A375 (cell line): ENCODE data around the gene ANKRD18A. TPM values are rescaled to one million over a fixed set of nuclear protein-coding genes. Genes with fewer than 3 reads are reported as not detected.

Experiments used
- small RNA-seq: library from RNA; depleted of rRNA; stranded (forward); fragments of <200 nt; gene quantifications from one replicate; pipeline ENCODE3, GENCODE V24; 2014
- total RNA-seq: library from RNA; depleted of rRNA; stranded (reverse); fragments of >200 nt; shearing (Covaris generic); gene quantifications from 2 replicates; pipeline ENCODE4 v1.2.3, GENCODE V29; 2014; rRNA removed

The ANKRD18A gene
- total RNA-seq, result 4.8 and 5.2 TPM in 2 replicates

GRCh38 chr9:38620483-38621433, at the start of gene ANKRD18A:
ANKRD18A (minus strand) TSS chr9:38620596; CDS start chr9:38620285, 311 bp downstream.

Small RNAs within 50 kb of the gene (small RNA-seq; reads per million reads assigned to genes)
- not detected for gene AL390726.1
- gene AL390726.2, result not detected
- gene AL390726.3, result not detected
- gene AL390726.4, result not detected
- not detected for gene AL390726.5

Other genes starting within 250 kb of the ANKRD18A start
- 13.8 and 15.9 TPM in 2 replicates for gene ALDH1B1, start 227.9 kb downstream of the ANKRD18A start, total RNA-seq
- gene IGFBPL1, start 196.1 kb downstream of the ANKRD18A start, total RNA-seq, result not detected in 2 replicates
- not detected in 2 replicates for gene FAM240B, start 99.5 kb upstream of the ANKRD18A start, total RNA-seq